UCSD-AML1 (cell line): ENCODE data around the gene VPS9D1.
"Not testable (repeated sequence)": the region's sequence is repeated elsewhere in the genome, so short reads cannot be mapped to it uniquely, and the experiment has no call there.

ENCODE experiments used
- DNase-seq: peaks from one replicate; lab custom pipeline; 2025; ENCODE audit not compliant: unreplicated experiment; lab: John Stamatoyannopoulos, UW

Gene VPS9D1

GRCh38 chr16:89710709-89711564 is 9.8 kb downstream of the VPS9D1 start:
- DNase-seq = no peak

- DNase-seq = no peak
Observed at GRCh38 chr16:89709716-89710432, 10.8 kb downstream of the VPS9D1 start.

GRCh38 chr16:89709166-89709565 is 11.5 kb downstream of the VPS9D1 start:
- DNase-seq = no peak

GRCh38 chr16:89708481-89708931 is 12.2 kb downstream of the VPS9D1 start:
- DNase-seq = no peak

- DNase-seq = no peak
Observed at GRCh38 chr16:89707695-89708094, 13.0 kb downstream of the VPS9D1 start.

GRCh38 chr16:89706518-89707260 is 14.0 kb downstream of the VPS9D1 start:
- DNase-seq = no peak

- DNase-seq = no peak
Observed at GRCh38 chr16:89705006-89705405, 15.7 kb downstream of the VPS9D1 start.

GRCh38 chr16:89704281-89704680 is 16.4 kb downstream of the VPS9D1 start:
- DNase-seq = no peak

GRCh38 chr16:89701425-89702406 is 19.0 kb downstream of the VPS9D1 start, which contains the start of gene SPATA2L:
SPATA2L (minus strand) TSS chr16:89701705; CDS start chr16:89701232, 473 bp downstream.
- peak; percentile 94 for DNase-seq

- DNase-seq = no peak
Observed at GRCh38 chr16:89700649-89701424, 19.9 kb downstream of the VPS9D1 start.

- DNase-seq = peak; percentile 95
Observed at GRCh38 chr16:89700100-89700648, 20.5 kb downstream of the VPS9D1 start.

GRCh38 chr16:89699629-89700099 is 21.0 kb downstream of the VPS9D1 start:
- DNase-seq = not testable (repeated sequence)

- not testable (repeated sequence) for DNase-seq
Observed at GRCh38 chr16:89698717-89699116, 22.0 kb downstream of the VPS9D1 start.

GRCh38 chr16:89697616-89698331 is 22.9 kb downstream of the VPS9D1 start:
- DNase-seq = no peak

GRCh38 chr16:89697161-89697615 is 23.5 kb downstream of the VPS9D1 start:
- DNase-seq = no peak

- DNase-seq = peak; percentile 33
Observed at GRCh38 chr16:89696670-89697128, 24.0 kb downstream of the VPS9D1 start.

GRCh38 chr16:89695875-89696669 is 24.6 kb downstream of the VPS9D1 start:
- DNase-seq = no peak
